K562 (cell line): ENCODE data around the gene SALL3. TPM values are rescaled to one million over a fixed set of nuclear protein-coding genes. Genes with fewer than 3 reads are reported as not detected.

Experiments used
- ATAC-seq: fragments of 200-7000 bp; cut with Tn5 transposase; 3 replicates; pipeline ENCODE4 v1.9.1; 2020; ENCODE audit warnings: moderate library complexity
- BruUV-seq: library from RNA; stranded (reverse); fragments of 400-500 nt; replicated peaks from 2 replicates; lab custom pipeline; 2021; lab: Mats Ljungman, UMichigan
- CTCF ChIA-PET: fragments of 300-600 bp; formaldehyde crosslinking; extraction: SDS; loops from one replicate; lab custom pipeline; 2021; ENCODE audit warnings: low intra/inter-chr PET ratio; lab: Yijun Ruan, JAX
- POLR2A ChIA-PET: fragments of 300-600, 350-650 bp; sonication (Branson Sonifier 250); formaldehyde crosslinking; extraction: SDS; loops from one replicate; lab custom pipeline; 2021; ENCODE audit warnings: antibody characterized with exemption, inconsistent platforms; lab: Yijun Ruan, JAX
- DNase-seq, 4 experiments: peaks; one replicate each; pipeline versions ENCODE4 v3.0.0 to v3.0.0-alpha.2; 2011 to 2018; ENCODE audit warnings: low spot score in 3 of 4, mixed read lengths in 3 of 4; ENCODE audit errors: extremely low read depth in 1 of 4
- FAIRE-seq: peaks from 2 replicates; lab custom pipeline; 2011; peaks lifted over from hg19 to GRCh38; lab: Jason Lieb, UNC
- H2AFZ ChIP-seq: 2 replicates; pipeline ENCODE4 v1.6.0; 2011; ENCODE audit warnings: low read depth, low read length, control low read depth, inconsistent platforms
- H3K27ac ChIP-seq: fragments of 200-600 bp; 3 replicates; pipeline ENCODE4 v1.8.0; 2011; ENCODE audit warnings: low read depth, mild to moderate bottlenecking, control low read depth, inconsistent platforms, low read length, moderate library complexity, mixed read lengths; ENCODE audit errors: extremely low read depth
- H3K27me3 ChIP-seq, 2 experiments: fragments of 300-600 bp in 1 of 2; 2 replicates in 1 of 2; 3 replicates in 1 of 2; pipeline versions ENCODE4 v1.6.0 to v1.8.0; 2011; ENCODE audit warnings: inconsistent platforms in 2 of 2, low read length in 2 of 2, mild to moderate bottlenecking in 1 of 2, mixed read lengths in 1 of 2, moderate library complexity in 1 of 2; ENCODE audit not compliant: control insufficient read depth in 2 of 2, insufficient read depth in 2 of 2
- H3K36me3 ChIP-seq: fragments of 300-600 bp; 3 replicates; pipeline ENCODE4 v1.8.0; 2011; ENCODE audit warnings: mild to moderate bottlenecking, low read length, inconsistent platforms; ENCODE audit not compliant: control insufficient read depth, insufficient read depth
- H3K4me1 ChIP-seq, 2 experiments: fragments of 200-600 bp in 1 of 2; replicated peaks in 1 of 2; 2 replicates in 1 of 2; 3 replicates in 1 of 2; pipeline versions ENCODE4 v1.5.1 to v1.8.0; 2011; ENCODE audit warnings: inconsistent platforms in 2 of 2, low read length in 2 of 2, mild to moderate bottlenecking in 1 of 2, mixed read lengths in 1 of 2, moderate library complexity in 1 of 2; ENCODE audit not compliant: control insufficient read depth in 2 of 2, insufficient read depth in 2 of 2
- H3K4me2 ChIP-seq: 2 replicates; pipeline ENCODE4 v1.6.1; 2011; ENCODE audit warnings: low read length, control low read depth, inconsistent platforms, mixed read lengths; ENCODE audit not compliant: insufficient read depth
- H3K4me3 ChIP-seq: fragments of 200-600 bp; sonication (generic), shearing (Covaris generic); 2 replicates; pipeline ENCODE4 v1.5.1; 2016; ENCODE audit warnings: control low read depth, inconsistent platforms
- H3K79me2 ChIP-seq: fragments of 200-600 bp; 3 replicates; pipeline ENCODE4 v1.8.0; 2011; ENCODE audit warnings: low read length, inconsistent platforms; ENCODE audit not compliant: control insufficient read depth, insufficient read depth
- H3K9ac ChIP-seq, 2 experiments: 2 replicates each; pipeline versions ENCODE4 v1.6.0 to v1.6.1; 2011; ENCODE audit warnings: low read depth in 2 of 2, low read length in 2 of 2, control low read depth in 1 of 2, inconsistent platforms in 1 of 2, mild to moderate bottlenecking in 1 of 2, mixed read lengths in 1 of 2; ENCODE audit not compliant: insufficient read depth in 1 of 2
- H3K9me1 ChIP-seq: one replicate; pipeline ENCODE4 v1.6.0; 2011; ENCODE audit warnings: inconsistent platforms, mild to moderate bottlenecking, low read length, moderate library complexity; ENCODE audit not compliant: control insufficient read depth, insufficient read depth
- H3K9me3 ChIP-seq: replicated peaks from 2 replicates; pipeline ENCODE4 v1.5.1; 2011; ENCODE audit warnings: low read depth, low read length, inconsistent platforms; ENCODE audit not compliant: control insufficient read depth, insufficient read depth
- H4K20me1 ChIP-seq: replicated peaks from 2 replicates; pipeline ENCODE4 v1.6.1; 2011; ENCODE audit warnings: low read length, inconsistent platforms, mixed read lengths; ENCODE audit not compliant: control insufficient read depth, insufficient read depth
- HNRNPK ChIP-seq: fragments of 200-400 bp; formaldehyde crosslinking; IDR thresholded peaks from one replicate; pipeline ENCODE4 v1.6.1; 2018; ENCODE audit warnings: mild to moderate bottlenecking, low read depth, low read length; ENCODE audit not compliant: poor library complexity, severe bottlenecking
- HOXB6 ChIP-seq: fragments of 250-450 bp; sonication (Bioruptor Pico); IDR thresholded peaks from 2 replicates; pipeline ENCODE4 v1.5.1; 2022; ENCODE audit warnings: mild to moderate bottlenecking, borderline replicate concordance
- IRF2 ChIP-seq: sonication (generic); formaldehyde crosslinking; IDR thresholded peaks from 2 replicates; pipeline ENCODE4 v1.8.1; 2022; ENCODE audit warnings: mild to moderate bottlenecking, missing genetic modification reagents
- MTF1 ChIP-seq: fragments of 250-450 bp; sonication (Bioruptor Pico); IDR thresholded peaks from 2 replicates; pipeline ENCODE4 v1.9.0; 2021; ENCODE audit warnings: moderate library complexity, mild to moderate bottlenecking, inconsistent platforms, borderline replicate concordance
- PYGO2 ChIP-seq: fragments of 450-650 bp; IDR thresholded peaks from 2 replicates; pipeline ENCODE4 v1.6.1; 2016; ENCODE audit warnings: mild to moderate bottlenecking, missing genetic modification characterization, moderate library complexity, missing compliant biosample characterization
- RNF2 ChIP-seq: sonication (generic); IDR thresholded peaks from 2 replicates; pipeline ENCODE4 v1.6.1; 2016
- SLC30A9 ChIP-seq: fragments of 250-450 bp; sonication (Bioruptor Pico); IDR thresholded peaks from 2 replicates; pipeline ENCODE4 v1.8.0; 2022; ENCODE audit warnings: mild to moderate bottlenecking, moderate library complexity
- TAF7 ChIP-seq: fragments of 450-650 bp; IDR thresholded peaks from 2 replicates; pipeline ENCODE4 v1.6.1; 2016; ENCODE audit warnings: missing genetic modification characterization, missing compliant biosample characterization
- TOE1 ChIP-seq, 2 experiments: fragments of 450-650 bp in 1 of 2; sonication (generic) in 1 of 2; formaldehyde crosslinking in 1 of 2; IDR thresholded peaks; 2 replicates each; pipeline versions ENCODE4 v1.7.1 to v1.8.0; 2016 to 2022; ENCODE audit warnings: borderline replicate concordance in 2 of 2, mild to moderate bottlenecking in 2 of 2, antibody characterized with exemption in 1 of 2, inconsistent platforms in 1 of 2, low read depth in 1 of 2, missing genetic modification reagents in 1 of 2, moderate library complexity in 1 of 2
- TRIM24 ChIP-seq, 2 experiments: fragments of 450-650 bp; IDR thresholded peaks; 2 replicates each; pipeline ENCODE4 v1.6.1; 2016
- TRIM28 ChIP-seq: fragments of 450-650 bp; IDR thresholded peaks from 2 replicates; pipeline ENCODE4 v1.6.1; 2017
- ZFP30 ChIP-seq: fragments of 250-450 bp; sonication (Bioruptor Pico); IDR thresholded peaks from 2 replicates; pipeline ENCODE4 v1.8.0; 2022; ENCODE audit warnings: moderate library complexity, mild to moderate bottlenecking, inconsistent platforms, borderline replicate concordance
- ZKSCAN3 ChIP-seq: fragments of 250-450 bp; sonication (Bioruptor Pico); IDR thresholded peaks from 2 replicates; pipeline ENCODE4 v1.4.0; 2020
- ZNF41 ChIP-seq: fragments of 250-450 bp; sonication (Bioruptor Pico); conservative IDR thresholded peaks from 2 replicates; pipeline ENCODE4 v1.4.0; 2020; ENCODE audit warnings: mild to moderate bottlenecking
- WGBS: fragments of 100-300 bp; shearing (Covaris generic); methylation state at CpG from one replicate; pipeline ENCODE4 v1.1.6; 2016; ENCODE audit warnings: low coverage, mixed read lengths; ENCODE audit not compliant: insufficient coverage; ENCODE audit errors: missing lambda C conversion rate; 5-methylcytosine and 5-hydroxymethylcytosine counted together
- in situ Hi-C: fragments of 300-500 bp; cut with MboI; formaldehyde crosslinking; loops from 4 replicates; pipeline ENCODE4 v1.15.0; 2018; ENCODE audit warnings: inconsistent platforms, mixed read lengths
- intact Hi-C: fragments of 100-400 bp; cut with micrococcal nuclease; formaldehyde crosslinking; loops from 2 replicates; pipeline ENCODE4 v1.14.2; 2022
- polyA plus RNA-seq, 8 experiments: library from polyadenylated mRNA; depleted of rRNA in 4 of 8; stranded (reverse) in 5 of 8; unstranded in 3 of 8; fragments of >200 nt; fragmentation: Nextera tagmentation in 2 of 8; fragmentation: Illumina TruSeq in 1 of 8; extraction: Ambion mirVana in 2 of 8; extraction: Trizol in 1 of 8; gene quantifications; 2 replicates each; pipeline versions ENCODE4 v1.2.1 to v1.2.3, GENCODE V29; 2011 to 2014; ENCODE audit warnings: inconsistent platforms in 1 of 8, missing spikeins in 1 of 8
- total RNA-seq, 7 experiments: library from RNA; depleted of rRNA in 6 of 7; stranded (reverse); fragments of >200 nt in 6 of 7; fragmentation: Illumina TruSeq in 2 of 7; extraction: Trizol in 2 of 7; gene quantifications; 2 replicates each; pipeline versions ENCODE4 v1.2.1 to v1.2.3, GENCODE V29; 2011 to 2021; ENCODE audit warnings: low replicate concordance in 1 of 7
- TF ChIP-seq, protein P1 (sequence below): fragments of 450-650 bp; formaldehyde crosslinking; IDR thresholded peaks from 2 replicates; pipeline ENCODE4 v1.4.0; 2022; ENCODE audit warnings: missing genetic modification characterization
- TF ChIP-seq, protein P2 (sequence below): fragments of 250-450 bp; sonication (Bioruptor Pico); IDR thresholded peaks from 2 replicates; pipeline ENCODE4 v1.4.0; 2020

The SALL3 gene
- total and polyA plus RNA-seq, 9 of the 15 experiments (the other 6 are each of a cell fraction or from before 2014, with no cell fraction given) = not detected

DNA sequence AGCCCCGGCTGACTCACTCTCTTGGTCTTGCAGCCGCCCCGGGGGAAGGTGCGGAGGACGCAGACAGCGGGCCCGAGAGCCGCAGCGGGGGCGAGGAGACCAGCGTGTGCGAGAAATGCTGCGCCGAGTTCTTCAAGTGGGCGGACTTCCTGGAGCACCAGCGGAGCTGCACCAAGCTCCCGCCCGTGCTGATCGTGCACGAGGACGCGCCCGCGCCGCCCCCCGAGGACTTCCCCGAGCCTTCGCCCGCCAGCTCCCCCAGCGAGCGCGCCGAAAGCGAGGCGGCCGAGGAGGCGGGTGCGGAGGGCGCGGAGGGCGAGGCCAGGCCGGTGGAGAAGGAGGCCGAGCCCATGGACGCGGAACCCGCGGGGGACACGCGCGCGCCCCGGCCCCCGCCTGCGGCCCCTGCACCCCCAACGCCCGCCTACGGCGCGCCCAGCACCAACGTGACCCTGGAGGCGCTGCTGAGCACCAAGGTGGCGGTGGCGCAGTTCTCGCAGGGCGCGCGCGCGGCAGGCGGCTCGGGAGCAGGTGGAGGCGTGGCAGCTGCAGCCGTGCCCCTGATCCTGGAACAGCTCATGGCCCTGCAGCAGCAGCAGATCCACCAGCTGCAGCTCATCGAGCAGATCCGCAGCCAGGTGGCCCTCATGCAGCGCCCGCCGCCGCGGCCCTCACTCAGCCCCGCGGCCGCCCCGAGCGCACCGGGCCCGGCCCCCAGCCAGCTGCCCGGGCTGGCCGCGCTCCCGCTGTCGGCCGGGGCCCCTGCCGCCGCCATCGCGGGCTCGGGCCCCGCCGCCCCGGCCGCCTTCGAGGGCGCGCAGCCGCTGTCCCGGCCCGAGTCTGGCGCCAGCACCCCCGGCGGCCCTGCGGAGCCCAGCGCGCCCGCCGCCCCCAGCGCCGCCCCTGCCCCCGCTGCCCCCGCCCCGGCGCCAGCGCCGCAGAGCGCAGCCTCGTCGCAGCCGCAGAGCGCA lies 12.7 kb downstream of the SALL3 start:
- no peak overlapping the region for H3K4me3 ChIP-seq
- ChIA-PET POLR2A (no interaction called here), CTCF (no interaction called here)
- no peak for FAIRE-seq
- H3K4me2 ChIP-seq = no peak overlapping the region
- no peak overlapping the region for H3K9ac ChIP-seq
- WGBS = 0% methylated on average over 1 of the region's 129 CpGs
- ATAC-seq = no peak
- intact Hi-C loops (no loop called here), in situ Hi-C loops (no loop called here)
- BruUV-seq = no TSS peak
- no peaks in the 10 kb centered on the region for H3K79me2 ChIP-seq
- H2AFZ ChIP-seq = no peak overlapping the region
- no peak for DNase-seq
- peaks cover 7 to 21% of the 10 kb centered on the region in 2 experiments; a peak in 4 of 5 replicates for H3K27me3 ChIP-seq
- no peaks in the 10 kb centered on the region; a peak in 1 of 5 replicates for H3K4me1 ChIP-seq
- no peak overlapping the region for H3K27ac ChIP-seq
- H3K9me1 ChIP-seq = no peaks in the 10 kb centered on the region
- no peaks in the 10 kb centered on the region for H4K20me1 ChIP-seq
- no peaks in the 10 kb centered on the region for H3K36me3 ChIP-seq
- H3K9me3 ChIP-seq = no peaks in the 10 kb centered on the region
- TF ChIP-seq TRIM28 (no peak), MTF1 (no peak), PYGO2 (no peak), IRF2 (CRISPR knock-in tag) (no peak), TAF7 (tag) (no peak), ZKSCAN3 (CRISPR knock-in tag) (no peak), ZFP30 (no peak), ZNF41 (CRISPR knock-in tag) (no peak), TOE1 (IDR thresholded peaks at IDR 0.05; ENCODE audit: borderline replicate concordance) (no peak), TOE1 (CRISPR knock-in tag; IDR thresholded peaks at IDR 0.05; ENCODE audit: borderline replicate concordance, low read depth) (no peak), HNRNPK (no peak), TRIM24 (IDR thresholded peaks at IDR 0.05) (no peak), SLC30A9 (CRISPR knock-in tag) (no peak), RNF2 (no peak), HOXB6 (CRISPR knock-in tag) (no peak)
- TF ChIP-seq, protein P1, sequence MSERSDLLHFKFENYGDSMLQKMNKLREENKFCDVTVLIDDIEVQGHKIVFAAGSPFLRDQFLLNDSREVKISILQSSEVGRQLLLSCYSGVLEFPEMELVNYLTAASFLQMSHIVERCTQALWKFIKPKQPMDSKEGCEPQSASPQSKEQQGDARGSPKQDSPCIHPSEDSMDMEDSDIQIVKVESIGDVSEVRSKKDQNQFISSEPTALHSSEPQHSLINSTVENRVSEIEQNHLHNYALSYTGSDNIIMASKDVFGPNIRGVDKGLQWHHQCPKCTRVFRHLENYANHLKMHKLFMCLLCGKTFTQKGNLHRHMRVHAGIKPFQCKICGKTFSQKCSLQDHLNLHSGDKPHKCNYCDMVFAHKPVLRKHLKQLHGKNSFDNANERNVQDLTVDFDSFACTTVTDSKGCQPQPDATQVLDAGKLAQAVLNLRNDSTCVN (CRISPR knock-in tag) = no peak
- TF ChIP-seq, protein P2, sequence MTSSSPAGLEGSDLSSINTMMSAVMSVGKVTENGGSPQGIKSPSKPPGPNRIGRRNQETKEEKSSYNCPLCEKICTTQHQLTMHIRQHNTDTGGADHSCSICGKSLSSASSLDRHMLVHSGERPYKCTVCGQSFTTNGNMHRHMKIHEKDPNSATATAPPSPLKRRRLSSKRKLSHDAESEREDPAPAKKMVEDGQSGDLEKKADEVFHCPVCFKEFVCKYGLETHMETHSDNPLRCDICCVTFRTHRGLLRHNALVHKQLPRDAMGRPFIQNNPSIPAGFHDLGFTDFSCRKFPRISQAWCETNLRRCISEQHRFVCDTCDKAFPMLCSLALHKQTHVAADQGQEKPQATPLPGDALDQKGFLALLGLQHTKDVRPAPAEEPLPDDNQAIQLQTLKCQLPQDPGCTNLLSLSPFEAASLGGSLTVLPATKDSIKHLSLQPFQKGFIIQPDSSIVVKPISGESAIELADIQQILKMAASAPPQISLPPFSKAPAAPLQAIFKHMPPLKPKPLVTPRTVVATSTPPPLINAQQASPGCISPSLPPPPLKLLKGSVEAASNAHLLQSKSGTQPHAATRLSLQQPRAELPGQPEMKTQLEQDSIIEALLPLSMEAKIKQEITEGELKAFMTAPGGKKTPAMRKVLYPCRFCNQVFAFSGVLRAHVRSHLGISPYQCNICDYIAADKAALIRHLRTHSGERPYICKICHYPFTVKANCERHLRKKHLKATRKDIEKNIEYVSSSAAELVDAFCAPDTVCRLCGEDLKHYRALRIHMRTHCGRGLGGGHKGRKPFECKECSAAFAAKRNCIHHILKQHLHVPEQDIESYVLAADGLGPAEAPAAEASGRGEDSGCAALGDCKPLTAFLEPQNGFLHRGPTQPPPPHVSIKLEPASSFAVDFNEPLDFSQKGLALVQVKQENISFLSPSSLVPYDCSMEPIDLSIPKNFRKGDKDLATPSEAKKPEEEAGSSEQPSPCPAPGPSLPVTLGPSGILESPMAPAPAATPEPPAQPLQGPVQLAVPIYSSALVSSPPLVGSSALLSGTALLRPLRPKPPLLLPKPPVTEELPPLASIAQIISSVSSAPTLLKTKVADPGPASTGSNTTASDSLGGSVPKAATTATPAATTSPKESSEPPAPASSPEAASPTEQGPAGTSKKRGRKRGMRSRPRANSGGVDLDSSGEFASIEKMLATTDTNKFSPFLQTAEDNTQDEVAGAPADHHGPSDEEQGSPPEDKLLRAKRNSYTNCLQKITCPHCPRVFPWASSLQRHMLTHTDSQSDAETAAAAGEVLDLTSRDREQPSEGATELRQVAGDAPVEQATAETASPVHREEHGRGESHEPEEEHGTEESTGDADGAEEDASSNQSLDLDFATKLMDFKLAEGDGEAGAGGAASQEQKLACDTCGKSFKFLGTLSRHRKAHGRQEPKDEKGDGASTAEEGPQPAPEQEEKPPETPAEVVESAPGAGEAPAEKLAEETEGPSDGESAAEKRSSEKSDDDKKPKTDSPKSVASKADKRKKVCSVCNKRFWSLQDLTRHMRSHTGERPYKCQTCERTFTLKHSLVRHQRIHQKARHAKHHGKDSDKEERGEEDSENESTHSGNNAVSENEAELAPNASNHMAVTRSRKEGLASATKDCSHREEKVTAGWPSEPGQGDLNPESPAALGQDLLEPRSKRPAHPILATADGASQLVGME = no peak
